ENCODE data around the gene PDCD11.
"Not testable (repeated sequence)": the region's sequence is repeated elsewhere in the genome, so short reads cannot be mapped to it uniquely, and the experiment has no call there.

The PDCD11 gene, protein sequence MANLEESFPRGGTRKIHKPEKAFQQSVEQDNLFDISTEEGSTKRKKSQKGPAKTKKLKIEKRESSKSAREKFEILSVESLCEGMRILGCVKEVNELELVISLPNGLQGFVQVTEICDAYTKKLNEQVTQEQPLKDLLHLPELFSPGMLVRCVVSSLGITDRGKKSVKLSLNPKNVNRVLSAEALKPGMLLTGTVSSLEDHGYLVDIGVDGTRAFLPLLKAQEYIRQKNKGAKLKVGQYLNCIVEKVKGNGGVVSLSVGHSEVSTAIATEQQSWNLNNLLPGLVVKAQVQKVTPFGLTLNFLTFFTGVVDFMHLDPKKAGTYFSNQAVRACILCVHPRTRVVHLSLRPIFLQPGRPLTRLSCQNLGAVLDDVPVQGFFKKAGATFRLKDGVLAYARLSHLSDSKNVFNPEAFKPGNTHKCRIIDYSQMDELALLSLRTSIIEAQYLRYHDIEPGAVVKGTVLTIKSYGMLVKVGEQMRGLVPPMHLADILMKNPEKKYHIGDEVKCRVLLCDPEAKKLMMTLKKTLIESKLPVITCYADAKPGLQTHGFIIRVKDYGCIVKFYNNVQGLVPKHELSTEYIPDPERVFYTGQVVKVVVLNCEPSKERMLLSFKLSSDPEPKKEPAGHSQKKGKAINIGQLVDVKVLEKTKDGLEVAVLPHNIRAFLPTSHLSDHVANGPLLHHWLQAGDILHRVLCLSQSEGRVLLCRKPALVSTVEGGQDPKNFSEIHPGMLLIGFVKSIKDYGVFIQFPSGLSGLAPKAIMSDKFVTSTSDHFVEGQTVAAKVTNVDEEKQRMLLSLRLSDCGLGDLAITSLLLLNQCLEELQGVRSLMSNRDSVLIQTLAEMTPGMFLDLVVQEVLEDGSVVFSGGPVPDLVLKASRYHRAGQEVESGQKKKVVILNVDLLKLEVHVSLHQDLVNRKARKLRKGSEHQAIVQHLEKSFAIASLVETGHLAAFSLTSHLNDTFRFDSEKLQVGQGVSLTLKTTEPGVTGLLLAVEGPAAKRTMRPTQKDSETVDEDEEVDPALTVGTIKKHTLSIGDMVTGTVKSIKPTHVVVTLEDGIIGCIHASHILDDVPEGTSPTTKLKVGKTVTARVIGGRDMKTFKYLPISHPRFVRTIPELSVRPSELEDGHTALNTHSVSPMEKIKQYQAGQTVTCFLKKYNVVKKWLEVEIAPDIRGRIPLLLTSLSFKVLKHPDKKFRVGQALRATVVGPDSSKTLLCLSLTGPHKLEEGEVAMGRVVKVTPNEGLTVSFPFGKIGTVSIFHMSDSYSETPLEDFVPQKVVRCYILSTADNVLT (N-terminal part only)

GRCh38 chr10:103396067-103396788 is at the start of gene PDCD11, which contains the start of gene ATP5MK:
TSS of gene PDCD11 (plus strand) at chr10:103396626. CDS start at chr10:103398427, 1,801 bp downstream.
TSS of gene ATP5MK (minus strand) at chr10:103396475. CDS start at chr10:103392457, 4,018 bp downstream.
- DNase-seq, result peak; percentile 97 to 98

DNA sequence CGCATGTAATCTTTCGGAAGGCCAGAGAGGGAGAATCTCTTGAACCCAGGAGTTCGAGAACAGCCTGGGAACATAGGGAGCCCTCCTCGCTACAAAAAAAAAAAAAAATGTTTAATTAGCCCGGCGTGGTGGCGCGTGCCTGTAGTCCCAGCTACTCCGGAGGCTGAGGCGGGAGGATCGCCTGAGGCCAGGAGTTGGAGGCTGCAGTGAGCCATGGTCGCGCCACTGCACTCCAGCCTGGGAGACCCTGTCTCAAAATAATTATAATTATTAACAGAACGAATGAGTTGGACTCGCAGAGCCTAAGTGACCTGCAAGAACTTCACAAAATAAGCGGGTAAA is 46.3 kb upstream of the PDCD11 start:
- no peak for DNase-seq

DNA sequence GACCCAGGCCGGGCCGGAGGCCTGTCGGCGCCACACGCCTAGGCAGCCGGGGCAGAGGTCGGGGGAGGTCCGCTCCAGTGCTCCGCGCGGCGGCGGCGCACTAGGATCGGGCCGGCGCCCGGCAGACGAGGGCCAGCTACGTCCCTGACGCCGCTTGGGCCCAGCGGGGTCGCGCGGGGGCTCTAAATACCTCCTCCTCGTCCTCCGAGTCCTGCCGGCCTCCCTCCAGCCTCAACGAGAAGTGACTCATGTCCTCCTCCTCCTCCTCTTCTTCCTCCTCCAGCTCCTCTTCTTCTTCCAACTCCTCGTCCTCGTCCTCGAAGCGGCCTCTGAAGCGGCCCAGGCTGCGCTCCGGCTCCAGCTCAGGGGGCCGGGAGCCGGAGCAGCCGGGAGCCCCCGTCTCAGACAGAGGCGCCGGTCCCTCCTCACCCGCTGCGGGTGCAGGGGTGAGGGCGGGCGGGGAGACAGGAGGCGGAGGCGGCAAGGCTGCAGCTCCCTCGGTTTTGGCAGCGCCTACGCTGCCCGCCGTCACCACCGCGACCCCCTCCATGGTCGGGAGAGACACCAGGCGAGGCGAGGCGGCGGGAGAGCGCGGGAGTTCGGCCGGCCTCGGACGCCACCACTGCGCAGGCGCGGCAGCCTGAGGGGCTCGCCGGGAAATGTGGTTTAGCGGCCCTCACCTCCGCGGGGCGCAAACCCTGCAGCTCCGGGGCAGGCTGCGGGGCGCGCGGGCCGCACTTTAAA is 45.7 kb upstream of the PDCD11 start, which contains the start of gene PCGF6:
PCGF6 (minus strand) TSS at position 624 of the 744 bp plus-strand sequence; CDS start at position 550, 74 bp downstream.
- DNase-seq, result peak; percentile 54 to 74

DNA sequence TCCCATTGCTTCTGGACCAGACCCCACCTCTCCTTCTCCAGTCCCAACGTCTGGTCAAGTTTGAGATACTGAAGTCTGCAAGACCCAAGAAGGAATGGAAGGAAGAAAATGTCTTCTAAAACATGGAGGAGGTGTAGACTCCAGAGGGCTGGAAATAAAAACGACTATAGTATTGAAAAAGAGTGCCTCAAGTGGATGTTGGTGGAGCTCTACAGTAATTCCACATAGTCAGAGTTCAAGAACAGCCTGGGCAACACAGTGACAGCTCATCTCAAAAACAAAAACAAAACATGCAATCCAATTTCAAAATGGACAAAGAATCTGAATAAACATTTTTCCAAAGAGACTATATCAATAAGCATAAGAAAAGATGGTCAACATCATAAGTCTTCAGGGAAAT is 43.1 kb upstream of the PDCD11 start:
- DNase-seq, result no peak

GRCh38 chr10:103354567-103354966 is 41.9 kb upstream of the PDCD11 start:
- DNase-seq, result not testable (repeated sequence)

DNA sequence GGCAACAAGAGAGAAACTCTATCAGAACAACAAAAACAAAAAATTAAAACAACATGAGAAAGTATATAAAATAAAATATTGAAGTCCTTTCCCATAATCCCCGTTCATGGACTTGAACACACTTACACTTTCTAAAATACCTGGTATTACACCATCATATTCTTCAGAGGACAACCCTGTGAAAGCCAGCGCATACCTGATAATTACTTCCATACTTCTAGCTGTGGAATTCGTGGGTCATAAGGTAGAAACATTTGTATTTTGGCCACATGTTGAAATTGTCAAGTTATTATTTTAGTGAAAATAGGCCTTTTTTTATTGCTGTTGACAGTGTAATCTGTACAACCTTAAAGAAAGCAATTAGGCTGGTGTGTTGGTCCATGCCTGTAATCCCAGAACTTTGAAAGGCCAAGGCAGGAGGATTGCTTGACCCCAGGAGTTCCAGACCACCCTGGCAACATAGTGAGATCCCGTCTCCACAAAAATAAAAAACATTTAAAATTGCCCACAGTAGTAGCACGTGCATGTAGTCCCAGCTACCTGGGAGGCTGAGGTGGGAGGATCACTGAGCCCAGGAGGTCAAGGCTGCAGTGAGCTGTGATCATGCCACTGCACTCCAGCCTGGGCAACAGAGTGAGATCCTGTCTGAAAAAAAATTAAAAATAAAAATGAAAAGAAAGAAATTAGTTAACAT is 40.4 kb upstream of the PDCD11 start:
- no peak for DNase-seq

DNA sequence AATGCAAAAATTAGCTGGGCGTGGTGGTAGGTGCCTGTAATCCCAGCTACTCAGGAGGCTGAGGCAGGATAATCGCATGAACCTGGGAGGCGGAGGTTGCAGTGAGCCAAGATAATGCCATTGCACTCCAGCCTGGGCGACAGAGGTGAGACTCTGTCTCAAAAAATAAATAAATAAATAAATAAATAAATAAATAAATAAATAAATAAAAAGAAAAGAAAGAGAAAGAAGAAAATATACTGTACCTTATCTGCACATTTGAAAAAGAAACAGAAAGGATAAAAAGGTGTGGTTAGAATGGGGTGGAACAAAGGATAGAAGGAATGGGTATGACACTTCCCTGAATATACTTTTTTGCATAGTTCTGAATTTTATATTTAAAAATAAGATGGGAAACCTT is 36.9 kb upstream of the PDCD11 start:
- DNase-seq, result not testable (repeated sequence)

- not testable (repeated sequence) for DNase-seq
Observed at GRCh38 chr10:103360791-103361190, 35.6 kb upstream of the PDCD11 start.

DNA sequence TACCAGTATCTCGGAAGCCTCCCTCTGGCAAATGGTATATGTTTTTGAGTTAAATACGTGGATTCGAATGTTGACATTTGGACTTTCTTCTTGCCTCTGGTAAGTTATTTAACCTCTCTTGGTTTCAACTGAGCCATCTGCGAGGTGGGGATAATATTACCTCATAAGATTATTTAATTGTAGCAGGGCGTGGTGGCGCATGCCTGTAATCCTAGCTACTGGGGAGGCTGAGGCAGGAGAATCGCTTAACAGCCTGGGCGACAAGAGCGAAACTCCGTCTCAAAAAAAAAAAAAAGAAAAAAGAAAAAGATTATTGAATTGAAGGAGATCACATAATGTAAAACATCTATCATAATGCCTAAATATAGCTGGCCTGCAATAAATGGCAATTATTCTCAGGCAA is 29.0 kb upstream of the PDCD11 start:
- no peak for DNase-seq

DNA sequence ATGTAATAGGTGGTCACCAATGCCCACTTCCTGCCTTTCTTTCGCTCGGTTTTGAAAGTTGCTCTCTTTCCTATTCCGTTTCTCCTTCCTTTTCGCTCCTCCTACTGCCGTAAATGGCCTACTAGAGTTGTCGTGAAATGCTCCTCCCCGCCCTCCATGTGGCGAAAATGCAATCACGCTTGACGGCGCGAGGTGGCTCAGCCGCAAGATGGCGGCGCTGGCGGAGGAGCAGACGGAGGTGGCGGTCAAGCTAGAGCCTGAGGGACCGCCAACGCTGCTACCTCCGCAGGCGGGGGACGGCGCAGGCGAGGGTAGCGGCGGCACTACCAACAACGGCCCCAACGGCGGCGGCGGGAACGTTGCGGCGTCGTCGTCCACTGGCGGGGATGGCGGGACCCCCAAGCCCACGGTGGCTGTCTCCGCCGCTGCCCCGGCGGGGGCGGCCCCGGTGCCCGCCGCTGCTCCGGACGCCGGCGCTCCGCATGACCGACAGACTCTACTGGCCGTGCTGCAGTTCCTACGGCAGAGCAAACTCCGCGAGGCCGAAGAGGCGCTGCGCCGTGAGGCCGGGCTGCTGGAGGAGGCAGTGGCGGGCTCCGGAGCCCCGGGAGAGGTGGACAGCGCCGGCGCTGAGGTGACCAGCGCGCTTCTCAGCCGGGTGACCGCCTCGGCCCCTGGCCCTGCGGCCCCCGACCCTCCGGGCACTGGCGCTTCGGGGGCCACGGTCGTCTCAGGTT is 28.5 kb upstream of the PDCD11 start, which contains the start of gene TAF5:
TAF5 (plus strand) TSS at position 195 of the 737 bp plus-strand sequence; CDS start at position 209, 14 bp downstream.
- DNase-seq, result peak; percentile 90 to 95

DNA sequence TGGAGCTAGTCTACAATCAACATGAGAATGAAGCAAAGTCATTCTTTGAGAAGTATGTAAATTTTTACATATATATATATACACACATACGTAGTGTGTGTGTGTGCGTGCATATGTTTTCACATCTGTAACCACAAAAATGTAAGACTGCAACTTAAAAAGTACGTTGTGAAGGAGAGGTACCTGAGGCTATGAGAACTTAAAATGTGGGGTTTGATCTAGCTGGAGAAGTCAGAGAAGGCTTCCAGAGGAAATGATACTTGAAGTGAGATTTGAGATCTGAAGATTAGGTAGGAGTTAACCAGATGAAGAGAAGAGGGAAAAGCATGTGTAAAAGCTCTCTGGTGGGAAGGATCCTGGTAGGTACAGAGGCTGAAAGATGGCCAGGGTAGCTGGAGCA is 22.9 kb upstream of the PDCD11 start:
- DNase-seq, result no peak

DNA sequence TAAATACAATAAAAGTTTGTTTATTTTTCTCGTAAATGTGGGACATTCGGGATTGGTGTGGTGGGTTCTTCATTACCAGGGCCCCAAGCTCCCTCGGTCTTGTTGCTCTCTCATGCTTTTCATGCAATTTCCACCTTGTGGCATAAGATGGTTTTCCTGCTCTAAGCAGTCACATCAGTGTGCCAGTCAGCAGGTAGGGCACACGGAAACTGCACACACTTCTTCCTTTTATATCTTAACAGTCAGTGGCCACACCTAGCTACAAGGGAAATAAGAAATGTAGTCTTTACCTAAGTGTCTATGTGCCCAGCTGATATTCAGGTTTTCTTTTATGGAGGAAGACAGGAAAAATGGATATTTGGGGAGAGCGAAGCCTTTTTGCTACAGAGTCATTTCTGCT is 22.2 kb upstream of the PDCD11 start:
- DNase-seq, result no peak

DNA sequence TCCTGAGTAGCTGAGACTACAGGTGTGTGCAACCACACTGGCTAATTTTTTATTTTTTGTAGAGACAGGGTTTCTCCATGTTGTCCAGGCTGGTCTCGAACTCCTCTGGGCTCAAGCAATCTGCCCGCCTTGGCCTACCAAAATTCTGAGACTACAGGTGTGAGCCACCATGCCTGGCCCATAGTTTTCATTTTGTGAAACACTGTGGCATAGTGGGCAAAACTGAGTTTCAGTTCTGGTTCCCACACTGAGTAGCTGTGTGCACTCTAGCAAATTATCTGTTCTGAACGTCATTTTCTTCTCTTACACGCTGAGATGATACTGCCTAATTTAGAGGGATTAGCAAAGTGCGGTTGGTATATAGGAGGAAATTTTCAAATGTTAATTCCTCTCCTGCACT is 13.7 kb upstream of the PDCD11 start:
- DNase-seq, result no peak

GRCh38 chr10:103394180-103394579 is 2.2 kb upstream of the PDCD11 start:
- no peak for DNase-seq

DNA sequence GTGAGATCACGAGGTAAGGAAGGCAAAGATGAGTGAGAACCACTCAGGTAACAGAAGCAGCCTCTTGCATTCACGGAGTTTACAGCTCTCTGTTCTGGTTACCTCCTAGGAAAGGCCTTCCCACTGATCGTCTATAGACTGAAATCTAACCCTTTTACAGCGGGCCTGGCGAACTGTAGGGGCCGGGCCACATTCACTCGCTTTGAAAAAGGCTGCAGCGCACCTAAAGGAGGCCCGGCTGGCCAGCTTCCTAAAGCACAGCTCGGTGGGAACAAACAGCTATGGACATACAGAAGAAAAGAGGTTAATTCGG is 716 bp upstream of the PDCD11 start:
- no peak for DNase-seq

DNA sequence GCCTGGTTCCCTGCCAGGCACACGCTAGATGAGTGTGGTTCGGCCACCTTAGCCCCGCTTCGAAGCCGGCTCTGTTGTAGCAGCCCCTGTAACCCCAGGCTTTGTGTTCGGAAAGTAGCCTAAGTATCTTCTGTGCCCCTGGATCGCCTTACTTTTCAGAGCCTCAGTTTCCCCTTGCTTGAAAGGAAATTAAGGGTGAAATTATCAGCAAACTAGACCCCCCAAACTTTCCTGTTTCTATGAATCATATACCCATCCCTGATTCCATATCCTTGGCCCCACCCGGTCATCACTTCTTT is 312 bp downstream of the PDCD11 start:
- no peak for DNase-seq

- DNase-seq, result no peak
Observed at GRCh38 chr10:103397191-103397825, 882 bp downstream of the PDCD11 start.

- DNase-seq, result no peak
Observed at GRCh38 chr10:103413564-103413963, 17.1 kb downstream of the PDCD11 start.

DNA sequence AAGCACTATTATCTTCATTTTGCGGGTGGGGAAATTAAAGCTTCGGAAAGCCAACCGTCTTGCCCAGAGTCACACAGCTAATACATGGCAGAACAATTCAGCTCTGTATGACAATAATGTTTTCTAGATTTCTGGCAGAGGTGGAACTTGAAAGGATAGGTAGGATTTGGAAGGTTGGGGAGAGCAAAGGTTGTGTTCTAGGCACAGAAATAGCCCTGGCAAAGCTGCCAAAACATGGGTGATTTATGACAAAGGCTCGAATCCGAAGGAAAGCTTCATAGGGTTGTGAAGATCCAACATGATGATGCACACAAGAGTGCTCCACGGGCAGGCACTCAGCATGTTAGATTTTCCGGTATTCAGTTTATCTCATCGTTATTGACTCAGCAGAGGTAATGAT is 19.2 kb downstream of the PDCD11 start:
- no peak for DNase-seq

Data from hippocampal formation (tissue), 2 donors.